Measurements from ENCODE around the gene PRKAG2.

DNA sequence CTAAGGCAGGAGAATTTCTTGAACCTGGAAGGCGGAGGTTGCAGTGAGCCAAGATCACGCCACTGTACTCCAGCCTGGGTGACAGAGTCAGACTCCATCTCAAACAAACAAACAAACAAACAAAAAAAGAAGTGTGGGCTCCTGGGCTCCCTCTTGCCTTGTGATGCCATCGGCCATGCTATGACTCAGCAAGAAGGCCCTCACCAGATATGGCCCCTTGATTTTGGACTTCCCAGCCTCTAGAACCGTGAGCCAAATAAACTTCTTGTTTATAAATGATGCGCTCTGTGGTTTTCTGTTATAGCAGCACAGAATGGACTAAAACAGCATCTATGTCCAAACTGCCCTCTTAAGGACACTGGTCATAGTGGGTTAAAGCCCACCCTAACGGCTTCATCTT, 327.3 kb downstream of the PRKAG2 start:
- TF ChIP-seq EZH2 (IDR thresholded peaks at IDR 0.05; ENCODE audit: insufficient read depth, poor library complexity, severe bottlenecking) (no peak), EZH2phosphoT487 (IDR thresholded peaks at IDR 0.05; ENCODE audit: insufficient read depth, low read depth) (no peak)
